ENCODE data around the gene GPR143. TPM values are rescaled to one million over a fixed set of nuclear protein-coding genes. Genes with fewer than 3 reads are reported as not detected.
"Not testable (repeated sequence)": the region's sequence is repeated elsewhere in the genome, so short reads cannot be mapped to it uniquely, and the experiment has no call there.

GPR143 gene
- not detected in 2 replicates for total RNA-seq

DNA sequence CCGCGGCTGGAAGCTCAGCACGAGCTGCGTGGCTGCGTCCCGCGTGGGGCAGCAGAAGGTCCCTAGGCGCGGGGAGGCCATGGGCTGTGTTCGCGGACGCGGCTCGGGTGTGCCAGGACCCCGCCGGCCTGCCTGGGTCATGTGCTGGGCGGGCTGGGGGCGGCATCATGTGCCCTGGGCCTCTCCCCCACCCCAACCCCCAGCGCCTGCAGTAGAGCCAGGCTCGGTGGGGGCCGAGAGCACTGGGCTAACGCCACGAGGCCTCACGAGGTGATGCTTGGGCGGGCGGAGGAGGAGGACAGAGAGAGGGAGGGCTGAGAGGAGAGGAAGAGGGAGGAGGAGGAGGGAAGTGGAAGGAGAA, at the start of gene GPR143:
Gene GPR143 (minus strand): TSS at position 111 of the 361 bp plus-strand sequence. CDS start 30 bp downstream, at position 81.
- no peak within 1 kb of the TSS for H3K4me3 Mint-ChIP-seq
- H3K27me3 Mint-ChIP-seq (ENCODE audit: insufficient read depth) = peaks cover 18% of the 10 kb centered on the region
- H3K4me1 Mint-ChIP-seq (ENCODE audit: low read depth) = no peaks in the 10 kb centered on the region
- H3K27ac Mint-ChIP-seq = no peak within 1 kb of the TSS
- DNase-seq (ENCODE audit: low spot score) = no peak
- intact Hi-C loops (cut with micrococcal nuclease) = no loop called here
- H3K9me3 Mint-ChIP-seq = no peaks in the 10 kb centered on the region
- H3K36me3 Mint-ChIP-seq (ENCODE audit: low read depth) = no peaks in the 10 kb centered on the region

DNA sequence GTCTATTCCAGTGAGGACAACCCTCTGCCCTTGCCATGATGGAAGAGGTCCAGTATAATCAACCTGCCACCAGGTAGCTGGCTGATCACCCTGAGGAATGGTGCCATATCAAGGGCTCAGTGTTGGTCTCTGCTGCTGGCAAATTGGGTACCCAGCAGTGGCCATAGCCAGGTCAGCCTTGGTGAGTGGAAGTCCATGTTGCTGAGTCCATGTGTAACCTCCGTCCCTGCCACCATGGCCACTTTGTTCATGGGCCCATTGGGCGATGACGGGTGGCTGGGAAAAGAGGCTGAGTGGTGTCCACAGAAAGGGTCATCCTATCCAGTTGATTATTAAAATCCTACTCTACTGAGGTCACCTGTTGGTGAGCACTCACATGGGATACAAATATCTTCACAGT, 45.4 kb upstream of the GPR143 start:
- DNase-seq (ENCODE audit: low spot score); intact Hi-C loops (cut with micrococcal nuclease); H3K36me3 Mint-ChIP-seq (ENCODE audit: low read depth); H3K27ac Mint-ChIP-seq; H3K4me3 Mint-ChIP-seq; H3K9me3 Mint-ChIP-seq; H3K27me3 Mint-ChIP-seq (ENCODE audit: insufficient read depth); H3K4me1 Mint-ChIP-seq (ENCODE audit: low read depth): not testable (repeated sequence)

DNA sequence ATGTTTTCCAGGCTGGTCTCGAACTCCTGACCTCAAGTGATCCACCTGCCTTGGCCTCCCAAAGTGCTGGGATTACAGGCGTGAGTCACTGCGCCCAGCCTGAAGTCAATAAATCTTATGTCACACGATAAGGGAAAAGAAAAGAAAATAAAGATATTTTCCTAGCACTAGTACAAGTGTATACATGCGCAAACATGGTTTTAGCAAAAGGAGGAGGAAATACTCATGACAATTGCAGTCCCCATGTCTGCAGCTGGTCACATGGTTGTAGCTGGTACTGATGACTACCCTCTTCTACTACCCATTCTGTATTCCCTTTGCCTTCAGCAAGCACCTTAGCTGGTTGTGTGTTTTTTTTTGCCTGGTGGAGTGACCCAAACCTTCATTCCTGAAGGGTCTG, 44.2 kb upstream of the GPR143 start:
- H3K9me3 Mint-ChIP-seq; intact Hi-C loops (cut with micrococcal nuclease); H3K27me3 Mint-ChIP-seq (ENCODE audit: insufficient read depth); DNase-seq (ENCODE audit: low spot score); H3K36me3 Mint-ChIP-seq (ENCODE audit: low read depth); H3K4me1 Mint-ChIP-seq (ENCODE audit: low read depth); H3K27ac Mint-ChIP-seq; H3K4me3 Mint-ChIP-seq: not testable (repeated sequence)

DNA sequence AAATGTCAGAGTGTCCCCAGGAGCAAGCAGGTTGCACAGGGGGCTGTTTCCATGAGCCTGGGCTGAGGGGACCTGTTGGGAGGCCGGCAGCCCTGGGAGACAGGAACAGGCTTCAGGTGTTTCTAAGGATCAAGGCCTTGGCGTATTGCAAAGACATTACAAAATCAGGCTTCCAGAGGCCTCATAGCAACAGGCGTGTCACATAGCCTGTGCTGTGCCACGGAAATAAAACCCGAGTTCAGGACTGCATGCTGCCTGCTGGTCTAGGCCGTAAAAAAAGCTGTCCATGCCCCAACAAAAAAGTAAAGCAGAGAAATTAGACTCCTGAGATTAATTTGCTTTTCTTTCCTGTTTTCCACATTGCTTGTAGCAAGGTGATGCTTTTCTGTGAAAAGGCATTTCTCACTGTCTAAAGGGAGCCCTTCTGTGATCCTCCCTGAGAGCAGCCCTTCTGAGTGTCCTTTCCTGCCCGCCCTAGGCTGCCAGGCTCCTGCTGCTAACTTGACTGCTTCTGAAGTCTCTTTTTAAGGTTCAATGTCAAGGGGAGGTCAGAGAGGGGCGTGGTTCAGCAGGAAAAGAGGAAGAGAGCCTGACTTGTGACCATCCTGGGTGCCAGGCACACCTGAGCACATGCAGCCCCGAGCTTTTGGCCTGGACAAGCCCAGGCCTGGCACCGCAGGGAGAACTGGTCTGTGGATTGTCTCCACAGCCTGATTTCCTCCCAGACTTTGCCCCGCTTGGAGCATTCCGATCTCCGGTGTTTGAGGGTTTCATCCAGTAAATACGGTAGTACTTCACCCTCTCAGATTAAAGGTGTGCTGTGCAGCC, 41.9 kb upstream of the GPR143 start:
- no peak overlapping the region for H3K27ac Mint-ChIP-seq
- no peak overlapping the region for H3K4me3 Mint-ChIP-seq
- DNase-seq (ENCODE audit: low spot score) = no peak
- no peaks in the 10 kb centered on the region for H3K36me3 Mint-ChIP-seq (ENCODE audit: low read depth)
- H3K27me3 Mint-ChIP-seq (ENCODE audit: insufficient read depth) = no peaks in the 10 kb centered on the region
- H3K9me3 Mint-ChIP-seq = no peaks in the 10 kb centered on the region
- intact Hi-C loops (cut with micrococcal nuclease) = no loop called here
- no peaks in the 10 kb centered on the region for H3K4me1 Mint-ChIP-seq (ENCODE audit: low read depth)

DNA sequence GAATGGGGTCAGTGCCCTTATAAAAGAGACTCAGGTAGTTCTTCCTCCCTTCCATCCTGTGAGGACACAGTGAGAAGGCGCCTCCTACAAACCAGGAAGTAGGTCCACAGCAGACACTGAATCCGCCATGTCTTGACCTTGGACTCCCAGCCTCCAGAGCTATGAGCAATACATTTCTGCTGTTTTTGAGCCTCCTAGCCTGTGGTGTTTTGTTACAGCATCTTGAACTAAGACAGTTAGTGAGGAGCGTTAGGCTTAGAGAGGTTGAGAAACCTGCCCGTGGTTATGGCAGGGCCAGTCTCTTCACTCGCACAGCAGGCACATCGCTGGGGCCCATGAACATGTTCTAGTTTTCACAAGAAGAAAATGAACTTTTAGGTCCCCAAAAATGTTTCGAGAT, 40.3 kb upstream of the GPR143 start:
- H3K4me1 Mint-ChIP-seq (ENCODE audit: low read depth) = no peaks in the 10 kb centered on the region
- no peaks in the 10 kb centered on the region for H3K9me3 Mint-ChIP-seq
- intact Hi-C loops (cut with micrococcal nuclease) = no loop called here
- H3K27ac Mint-ChIP-seq = no peak overlapping the region
- H3K36me3 Mint-ChIP-seq (ENCODE audit: low read depth) = no peaks in the 10 kb centered on the region
- no peaks in the 10 kb centered on the region for H3K27me3 Mint-ChIP-seq (ENCODE audit: insufficient read depth)
- no peak for DNase-seq (ENCODE audit: low spot score)
- H3K4me3 Mint-ChIP-seq = no peak overlapping the region

DNA sequence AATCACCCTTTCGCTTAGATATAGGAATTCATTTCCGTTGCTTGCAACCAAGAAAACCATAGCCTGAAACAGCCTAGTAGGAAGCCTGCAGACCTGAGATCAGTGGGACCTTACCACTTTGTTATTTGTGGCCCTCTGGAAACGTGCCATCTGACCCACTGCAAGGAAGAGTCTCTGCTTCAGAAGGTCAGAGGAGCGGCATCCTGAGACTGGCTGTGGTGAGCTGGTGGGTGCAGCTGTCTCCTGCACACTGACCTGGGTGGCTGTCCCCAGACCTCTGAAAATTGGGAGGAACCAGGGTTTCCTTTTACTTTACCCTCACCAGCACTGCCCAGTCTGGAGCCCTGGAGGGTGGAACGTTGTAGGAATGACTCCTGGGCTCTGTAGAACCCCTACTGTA, 38.8 kb upstream of the GPR143 start:
- Mint-ChIP-seq H3K4me1 (ENCODE audit: low read depth) (no peaks in the 10 kb centered on the region), H3K27me3 (ENCODE audit: insufficient read depth) (no peaks in the 10 kb centered on the region), H3K4me3 (no peak overlapping the region), H3K27ac (no peak overlapping the region), H3K9me3 (no peaks in the 10 kb centered on the region), H3K36me3 (ENCODE audit: low read depth) (no peaks in the 10 kb centered on the region)
- intact Hi-C loops (cut with micrococcal nuclease) = no loop called here
- no peak for DNase-seq (ENCODE audit: low spot score)

DNA sequence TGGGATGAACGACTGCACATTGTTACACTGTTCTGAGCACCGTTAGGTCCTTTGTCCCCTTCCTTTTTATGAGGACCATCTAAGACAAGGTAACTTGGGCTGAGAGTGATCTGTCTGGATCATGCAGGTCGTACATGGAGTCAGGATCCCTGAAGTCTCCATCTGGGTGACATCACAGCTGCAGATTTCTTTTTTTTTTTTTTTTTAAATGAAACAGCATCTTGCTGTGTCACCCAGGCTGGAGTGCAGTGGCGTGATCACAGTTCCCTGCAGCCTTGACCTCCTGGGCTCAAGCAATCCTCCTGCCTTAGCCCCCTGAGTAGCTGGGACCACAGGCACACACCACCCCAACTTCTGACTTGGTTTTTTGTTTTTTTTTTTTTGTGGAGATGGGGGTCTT, 37.1 kb upstream of the GPR143 start:
- Mint-ChIP-seq H3K4me1 (ENCODE audit: low read depth) (no peaks in the 10 kb centered on the region), H3K36me3 (ENCODE audit: low read depth) (no peaks in the 10 kb centered on the region), H3K27ac (no peak overlapping the region), H3K9me3 (no peaks in the 10 kb centered on the region), H3K4me3 (no peak overlapping the region), H3K27me3 (ENCODE audit: insufficient read depth) (no peaks in the 10 kb centered on the region)
- DNase-seq (ENCODE audit: low spot score) = no peak
- intact Hi-C loops (cut with micrococcal nuclease) = no loop called here

DNA sequence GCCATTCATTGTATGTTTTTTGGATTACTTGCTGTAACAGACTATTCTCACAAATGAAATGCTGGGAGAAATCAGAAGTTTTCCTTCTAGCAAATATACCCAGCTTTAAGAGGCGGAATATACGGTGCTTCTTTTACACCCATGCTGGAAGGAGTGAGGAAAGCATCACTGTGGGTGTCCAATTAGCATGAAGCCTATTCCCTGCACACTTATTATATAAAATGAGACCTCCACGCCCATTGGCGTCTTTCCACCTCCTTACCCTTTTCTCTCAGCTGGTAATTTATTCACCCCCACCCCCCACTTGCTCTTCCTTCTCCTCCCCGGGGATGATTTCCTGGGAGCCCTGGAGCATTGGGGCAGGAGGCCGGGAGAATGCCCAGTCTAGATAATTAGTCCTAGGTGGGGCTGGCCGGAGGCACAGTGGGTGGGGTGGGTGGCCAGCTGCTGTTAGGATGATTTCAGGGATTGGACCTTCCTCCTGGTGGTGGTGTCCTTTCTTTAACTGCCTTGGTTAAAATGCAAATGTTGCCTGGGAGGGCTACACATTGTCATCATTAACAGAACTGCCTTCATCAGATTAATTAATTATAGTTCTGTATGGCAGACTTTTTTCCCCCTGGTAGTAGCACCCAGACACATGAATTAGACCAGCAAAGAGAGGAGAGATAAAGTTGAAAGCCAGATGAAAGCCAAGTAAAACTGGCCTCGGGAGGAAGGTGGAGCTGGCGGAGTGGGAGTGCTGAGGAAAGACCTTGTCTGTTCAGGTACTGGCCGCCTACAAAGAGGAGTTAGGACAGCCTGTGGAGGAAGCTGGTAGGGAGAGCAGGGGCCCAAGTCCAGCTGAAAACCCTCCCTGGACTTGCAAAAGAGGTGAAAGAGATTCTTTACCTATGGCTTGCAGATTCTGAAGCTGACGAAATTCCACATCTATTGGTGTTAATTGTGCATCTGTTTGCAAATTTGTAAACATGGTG, 32.0 kb upstream of the GPR143 start:
- Mint-ChIP-seq H3K9me3 (no peaks in the 10 kb centered on the region), H3K4me3 (no peak overlapping the region), H3K27me3 (ENCODE audit: insufficient read depth) (peaks cover 5% of the 10 kb centered on the region), H3K4me1 (ENCODE audit: low read depth) (no peaks in the 10 kb centered on the region), H3K36me3 (ENCODE audit: low read depth) (no peaks in the 10 kb centered on the region), H3K27ac (no peak overlapping the region)
- intact Hi-C loops (cut with micrococcal nuclease) = no loop called here
- DNase-seq (ENCODE audit: low spot score) = no peak

DNA sequence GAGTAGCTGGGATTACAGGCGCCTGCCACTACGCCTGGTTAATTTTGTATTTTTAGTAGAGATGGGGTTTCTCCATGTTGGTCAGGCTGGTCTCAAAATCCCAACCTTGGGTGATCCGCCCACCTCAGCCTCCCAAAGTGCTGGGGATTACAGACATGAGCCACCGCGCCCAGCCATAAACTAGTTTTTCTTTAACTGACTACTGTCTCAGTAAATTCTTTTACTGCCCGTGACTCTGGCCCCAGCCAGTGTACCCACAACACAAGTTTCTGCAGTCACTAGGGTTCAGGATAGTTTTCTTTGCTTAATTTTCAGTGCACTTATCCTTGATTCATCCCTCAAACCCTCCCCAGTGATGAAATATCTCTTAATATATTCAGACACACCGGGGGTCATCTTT, 28.8 kb upstream of the GPR143 start:
- H3K4me1 Mint-ChIP-seq (ENCODE audit: low read depth) = no peaks in the 10 kb centered on the region
- H3K9me3 Mint-ChIP-seq = no peaks in the 10 kb centered on the region
- no peak overlapping the region for H3K27ac Mint-ChIP-seq
- H3K36me3 Mint-ChIP-seq (ENCODE audit: low read depth) = no peaks in the 10 kb centered on the region
- no peak overlapping the region for H3K4me3 Mint-ChIP-seq
- peaks cover 5% of the 10 kb centered on the region for H3K27me3 Mint-ChIP-seq (ENCODE audit: insufficient read depth)
- intact Hi-C loops (cut with micrococcal nuclease) = no loop called here
- no peak for DNase-seq (ENCODE audit: low spot score)

DNA sequence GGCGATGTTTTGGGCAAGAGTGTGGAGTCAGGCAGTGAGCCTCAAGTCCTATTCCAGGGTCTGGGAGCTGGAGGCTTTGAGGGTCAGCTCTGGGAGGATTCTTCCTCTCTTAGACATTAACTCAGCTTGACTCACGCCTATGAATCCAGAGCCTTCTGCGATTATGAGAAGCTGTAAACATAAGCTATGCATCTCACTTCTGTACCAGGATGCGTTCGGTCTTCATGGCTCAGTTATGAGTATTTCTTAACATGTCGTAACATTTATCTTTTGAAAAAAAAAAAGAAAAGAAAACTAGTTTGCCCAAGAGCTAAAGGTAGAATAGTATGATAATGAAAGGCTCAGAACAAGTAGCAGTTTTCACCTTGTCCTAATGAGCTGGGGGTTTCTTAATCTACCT, 25.2 kb upstream of the GPR143 start:
- intact Hi-C loops (cut with micrococcal nuclease) = no loop called here
- Mint-ChIP-seq H3K4me3 (no peak overlapping the region), H3K9me3 (no peaks in the 10 kb centered on the region), H3K4me1 (ENCODE audit: low read depth) (no peaks in the 10 kb centered on the region), H3K36me3 (ENCODE audit: low read depth) (no peaks in the 10 kb centered on the region), H3K27me3 (ENCODE audit: insufficient read depth) (peaks cover 24% of the 10 kb centered on the region), H3K27ac (no peak overlapping the region)
- DNase-seq (ENCODE audit: low spot score) = no peak

DNA sequence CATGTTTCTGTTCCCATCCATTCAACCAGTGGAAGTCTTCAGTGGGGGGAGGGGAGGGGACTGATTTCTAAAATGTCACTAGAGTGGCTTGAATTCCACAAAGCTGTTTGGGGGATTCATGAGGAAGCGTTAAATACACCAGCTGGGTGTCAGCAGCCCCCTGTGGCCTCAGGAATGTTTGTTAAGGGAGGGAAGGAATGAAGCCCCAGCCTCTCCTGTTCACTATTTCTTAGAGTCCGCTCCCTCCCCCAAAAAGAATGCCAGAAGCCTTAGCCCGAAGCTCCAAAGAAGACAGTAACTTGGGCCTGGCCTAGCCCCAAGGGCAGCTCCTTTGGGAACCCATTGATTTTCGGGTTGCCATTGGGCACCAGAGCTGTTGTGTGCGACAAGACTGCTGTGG, 23.9 kb upstream of the GPR143 start:
- Mint-ChIP-seq H3K4me1 (ENCODE audit: low read depth) (no peaks in the 10 kb centered on the region), H3K27me3 (ENCODE audit: insufficient read depth) (peaks cover 26% of the 10 kb centered on the region), H3K27ac (no peak overlapping the region), H3K4me3 (no peak overlapping the region), H3K9me3 (no peaks in the 10 kb centered on the region), H3K36me3 (ENCODE audit: low read depth) (no peaks in the 10 kb centered on the region)
- intact Hi-C loops (cut with micrococcal nuclease) = no loop called here
- no peak for DNase-seq (ENCODE audit: low spot score)

DNA sequence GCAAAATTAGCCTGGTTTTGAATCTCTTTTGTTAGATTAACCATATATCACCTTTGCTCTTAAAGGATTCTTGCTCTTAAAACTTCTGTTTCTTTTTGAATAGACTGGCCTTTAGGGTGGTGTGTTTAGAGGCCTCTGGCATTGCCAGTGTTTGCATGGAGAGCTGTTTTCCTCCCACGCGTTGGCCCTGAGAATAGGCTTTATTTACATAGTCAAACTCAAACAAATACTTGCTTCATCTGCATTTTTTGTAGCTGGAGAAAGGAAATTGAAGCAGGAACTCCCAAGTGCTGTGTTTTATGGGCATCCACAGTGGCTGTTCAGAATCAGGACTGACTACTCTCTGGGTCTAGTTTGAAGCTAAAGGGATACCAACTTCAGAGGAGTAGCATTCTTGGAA, 23.3 kb upstream of the GPR143 start:
- Mint-ChIP-seq H3K27ac (no peak overlapping the region), H3K9me3 (no peaks in the 10 kb centered on the region), H3K4me1 (ENCODE audit: low read depth) (no peaks in the 10 kb centered on the region), H3K27me3 (ENCODE audit: insufficient read depth) (peaks cover 23% of the 10 kb centered on the region), H3K36me3 (ENCODE audit: low read depth) (no peaks in the 10 kb centered on the region), H3K4me3 (no peak overlapping the region)
- intact Hi-C loops (cut with micrococcal nuclease) = no loop called here
- DNase-seq (ENCODE audit: low spot score) = no peak
